AG10803 (cell line): Measurements from ENCODE around the gene NOP10.

Experiments used
- DNase-seq: peaks from one replicate; pipeline ENCODE4 v3.0.0; 2010; ENCODE audit warnings: low read depth
- H3K4me3 ChIP-seq: 2 replicates; pipeline ENCODE4 v1.5.1; 2011; ENCODE audit warnings: mild to moderate bottlenecking, low read length, control low read depth
- TF ChIP-seq, protein P1 (sequence below): conservative IDR thresholded peaks from 2 replicates; pipeline ENCODE4 v1.5.1; 2011; ENCODE audit warnings: mild to moderate bottlenecking, low read length, control low read depth, inconsistent platforms

Gene NOP10

DNA sequence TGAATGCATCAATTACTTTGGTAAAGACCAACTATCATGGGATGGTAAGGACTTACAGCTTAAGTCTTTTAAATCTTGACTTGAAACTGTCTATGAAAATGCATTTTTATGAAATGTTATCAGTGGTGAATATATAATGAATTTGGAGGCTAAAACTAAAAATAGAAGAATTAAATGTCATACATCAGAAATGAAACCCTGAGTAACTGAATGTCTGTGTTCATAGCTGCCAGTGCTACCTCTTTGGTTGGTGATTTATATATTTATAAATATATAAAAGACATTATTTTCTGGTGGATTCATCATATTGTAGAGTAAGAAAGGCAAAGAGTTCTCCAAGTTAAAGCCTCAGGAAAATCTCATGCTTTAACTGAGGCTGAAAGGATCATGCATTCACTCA, 17.6 kb downstream of the NOP10 start:
- DNase-seq = no peak
- TF ChIP-seq, protein P1, sequence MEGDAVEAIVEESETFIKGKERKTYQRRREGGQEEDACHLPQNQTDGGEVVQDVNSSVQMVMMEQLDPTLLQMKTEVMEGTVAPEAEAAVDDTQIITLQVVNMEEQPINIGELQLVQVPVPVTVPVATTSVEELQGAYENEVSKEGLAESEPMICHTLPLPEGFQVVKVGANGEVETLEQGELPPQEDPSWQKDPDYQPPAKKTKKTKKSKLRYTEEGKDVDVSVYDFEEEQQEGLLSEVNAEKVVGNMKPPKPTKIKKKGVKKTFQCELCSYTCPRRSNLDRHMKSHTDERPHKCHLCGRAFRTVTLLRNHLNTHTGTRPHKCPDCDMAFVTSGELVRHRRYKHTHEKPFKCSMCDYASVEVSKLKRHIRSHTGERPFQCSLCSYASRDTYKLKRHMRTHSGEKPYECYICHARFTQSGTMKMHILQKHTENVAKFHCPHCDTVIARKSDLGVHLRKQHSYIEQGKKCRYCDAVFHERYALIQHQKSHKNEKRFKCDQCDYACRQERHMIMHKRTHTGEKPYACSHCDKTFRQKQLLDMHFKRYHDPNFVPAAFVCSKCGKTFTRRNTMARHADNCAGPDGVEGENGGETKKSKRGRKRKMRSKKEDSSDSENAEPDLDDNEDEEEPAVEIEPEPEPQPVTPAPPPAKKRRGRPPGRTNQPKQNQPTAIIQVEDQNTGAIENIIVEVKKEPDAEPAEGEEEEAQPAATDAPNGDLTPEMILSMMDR = no peak
- H3K4me3 ChIP-seq = no peak overlapping the region

DNA sequence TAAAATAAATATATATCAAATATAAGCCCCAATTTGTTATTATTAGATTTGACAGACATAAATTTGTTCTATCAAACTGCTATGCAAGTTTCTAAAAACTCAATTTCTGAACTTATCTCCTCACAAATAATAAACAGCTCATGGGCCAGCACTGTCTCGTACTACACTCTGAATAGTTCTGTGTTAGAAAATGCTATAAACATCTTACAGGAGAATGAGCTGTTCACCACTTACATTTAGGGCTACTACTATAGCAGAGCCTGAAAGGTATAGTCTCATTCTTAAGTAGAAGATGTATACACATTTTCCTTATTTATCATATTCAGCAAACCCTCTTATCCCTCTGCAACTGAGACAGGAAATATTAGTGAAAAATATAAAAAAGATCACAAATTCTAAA, 18.0 kb downstream of the NOP10 start:
- H3K4me3 ChIP-seq = no peak overlapping the region
- no peak for DNase-seq
- TF ChIP-seq, protein P1 = no peak

DNA sequence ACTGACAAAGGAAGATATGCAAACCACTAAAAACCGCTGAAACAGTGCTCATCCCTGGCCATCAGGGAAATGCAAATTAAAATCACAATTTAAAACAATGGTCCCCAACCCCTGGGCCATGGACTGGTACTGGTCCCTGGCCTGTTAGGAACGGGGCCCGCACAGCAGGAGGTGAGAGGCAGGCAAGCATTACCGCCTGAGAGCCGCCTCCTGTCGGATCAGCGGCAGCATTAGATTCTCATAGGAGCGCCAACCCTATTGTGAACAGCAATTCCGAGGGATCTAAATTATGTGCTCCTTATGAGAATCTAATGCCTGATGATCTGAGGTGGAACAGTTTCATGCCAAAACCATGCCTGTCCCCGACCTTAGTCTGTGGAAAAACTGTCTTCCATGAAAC, 19.7 kb downstream of the NOP10 start:
- no peak for DNase-seq
- TF ChIP-seq, protein P1 = no peak

DNA sequence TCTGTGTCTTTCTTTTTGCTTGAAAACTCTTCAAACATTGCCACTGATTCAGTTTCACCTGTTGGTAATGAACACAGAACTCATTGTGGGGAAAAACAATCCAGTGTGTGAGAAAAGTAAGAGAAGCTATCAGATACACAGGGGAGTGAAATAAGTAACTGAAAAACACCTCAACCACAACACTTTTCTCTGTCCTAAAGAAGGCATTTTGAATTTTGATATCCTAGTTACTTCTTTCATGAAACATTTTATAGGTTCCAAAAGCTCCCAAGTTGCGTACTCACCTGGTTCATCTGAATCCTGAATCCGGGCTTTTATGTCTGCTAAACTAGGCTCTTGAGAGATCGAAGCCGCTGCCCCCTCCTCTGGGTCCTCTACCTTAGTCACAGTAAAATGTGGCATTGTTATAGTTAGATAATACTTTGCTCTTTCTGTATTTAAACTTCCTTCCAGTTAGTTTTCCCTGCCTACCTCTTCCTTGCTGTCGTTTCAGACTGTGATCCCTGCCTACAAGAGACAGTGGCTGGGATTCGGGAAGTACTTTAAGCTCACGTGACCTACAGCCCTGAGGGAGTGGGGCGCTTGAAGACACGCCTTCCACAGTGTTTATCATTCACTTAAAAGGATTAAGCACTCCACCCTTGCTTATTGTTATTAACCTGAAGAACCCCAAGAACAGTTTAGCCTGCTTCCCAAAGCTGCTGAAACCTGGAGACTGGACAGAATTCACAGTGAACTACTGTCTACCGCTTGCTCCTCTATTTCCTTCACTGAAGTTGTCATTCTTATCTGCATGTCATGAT, 24.5 kb downstream of the NOP10 start:
- DNase-seq = peak; percentile 71
- TF ChIP-seq, protein P1 = no peak
- H3K4me3 ChIP-seq = peak overlapping the region; percentile 60

More for the DNA sequence above, 19.7 kb downstream of the NOP10 start:
- H3K4me3 ChIP-seq = no peak overlapping the region

DNA sequence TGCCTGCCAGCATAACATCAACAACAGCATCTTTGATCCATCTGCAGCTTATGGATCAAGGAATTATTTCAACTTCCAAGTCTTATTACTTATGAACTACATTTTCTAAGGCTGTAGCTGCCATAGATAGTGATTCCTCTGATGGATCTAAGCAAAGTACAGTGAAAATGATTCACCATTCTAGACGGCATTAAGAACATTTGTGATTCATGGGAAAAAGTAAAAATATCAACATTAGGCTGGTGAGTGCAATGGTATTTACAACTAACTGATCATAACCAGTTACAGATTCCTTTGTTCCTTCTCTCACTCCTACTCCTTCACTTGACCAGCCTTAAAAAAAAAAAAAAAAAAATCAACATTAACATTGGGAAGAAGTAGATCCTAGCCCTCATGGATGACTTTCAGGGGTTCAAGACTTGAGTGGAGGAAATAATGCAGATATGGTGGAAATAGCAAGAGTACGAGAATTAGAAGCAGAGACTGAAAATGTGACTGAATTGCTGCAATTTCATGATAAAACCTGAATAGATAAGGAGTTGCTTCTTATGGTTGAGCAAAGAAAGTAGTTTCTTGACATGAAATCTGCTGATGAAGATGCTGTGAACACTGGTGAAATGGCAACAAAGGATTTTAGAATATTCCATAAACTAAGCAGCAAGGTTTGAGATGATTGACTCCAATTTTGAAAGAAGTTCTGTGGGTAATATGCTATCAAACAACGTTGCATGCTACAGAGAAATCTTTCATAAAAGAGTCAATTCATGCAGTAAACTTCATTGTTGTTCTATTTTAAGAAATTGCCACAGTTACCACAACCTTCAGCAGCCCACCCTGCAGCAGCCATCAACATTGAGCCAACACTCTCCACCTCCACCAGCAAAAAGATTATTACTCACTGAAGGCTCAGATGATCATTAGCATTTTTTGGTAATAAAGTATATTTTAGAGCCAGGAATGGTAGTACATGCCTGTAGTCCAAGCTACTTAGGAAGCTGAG, 28.1 kb downstream of the NOP10 start:
- TF ChIP-seq, protein P1 = no peak
- DNase-seq = no peak
- H3K4me3 ChIP-seq = no peak overlapping the region

DNA sequence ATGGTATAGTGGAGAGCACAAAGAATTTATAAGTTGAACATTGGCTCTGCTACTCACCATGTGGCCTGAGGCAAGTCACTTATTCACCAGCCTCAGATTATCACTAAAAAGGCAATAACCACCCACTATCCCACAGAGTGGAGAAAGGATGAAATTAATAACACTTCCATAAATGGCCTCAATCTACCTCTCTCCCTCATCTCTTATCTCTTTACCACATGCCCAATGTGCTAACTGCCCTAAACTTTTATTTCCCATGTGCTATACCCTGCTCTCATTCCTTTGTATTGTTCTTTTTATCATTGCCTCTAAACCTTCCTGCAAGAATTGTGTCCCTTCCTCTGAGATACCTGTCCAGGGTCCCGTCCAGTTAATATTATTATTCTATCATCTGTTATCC, 31.4 kb downstream of the NOP10 start:
- TF ChIP-seq, protein P1 = no peak
- no peak overlapping the region for H3K4me3 ChIP-seq
- DNase-seq = no peak
